Mammary epithelial cell (primary cell): ENCODE results near the gene PAPOLB.

Source experiments
- CTCF ChIP-seq, 2 donors: IDR thresholded peaks in 1 of 2; conservative IDR thresholded peaks in 1 of 2; 2 replicates each; pipeline ENCODE4 v1.5.1; 2011 to 2012; ENCODE audit warnings: inconsistent platforms in 2 of 2, low read length in 2 of 2, mild to moderate bottlenecking in 2 of 2, control low read depth in 1 of 2, low read depth in 1 of 2; ENCODE audit not compliant: insufficient read depth in 1 of 2; ENCODE audit errors: extremely low read depth in 1 of 2
- EZH2 ChIP-seq: IDR thresholded peaks from 2 replicates; pipeline ENCODE4 v1.6.1; 2012; ENCODE audit warnings: low read length, inconsistent platforms, borderline replicate concordance

- TF ChIP-seq CTCF (conservative IDR thresholded peaks at IDR 0.05 in 1 of 2, IDR thresholded peaks at IDR 0.05 in 1 of 2; ENCODE audit: extremely low read depth in 1 of 2, insufficient read depth in 1 of 2, low read depth in 1 of 2, low read length in 2 of 2) = no peak
- no peak for TF ChIP-seq EZH2
Observed at GRCh38 chr7:4861673-4862072, at the start of gene PAPOLB.
